ENCODE data around the gene ACTL9.

DNA sequence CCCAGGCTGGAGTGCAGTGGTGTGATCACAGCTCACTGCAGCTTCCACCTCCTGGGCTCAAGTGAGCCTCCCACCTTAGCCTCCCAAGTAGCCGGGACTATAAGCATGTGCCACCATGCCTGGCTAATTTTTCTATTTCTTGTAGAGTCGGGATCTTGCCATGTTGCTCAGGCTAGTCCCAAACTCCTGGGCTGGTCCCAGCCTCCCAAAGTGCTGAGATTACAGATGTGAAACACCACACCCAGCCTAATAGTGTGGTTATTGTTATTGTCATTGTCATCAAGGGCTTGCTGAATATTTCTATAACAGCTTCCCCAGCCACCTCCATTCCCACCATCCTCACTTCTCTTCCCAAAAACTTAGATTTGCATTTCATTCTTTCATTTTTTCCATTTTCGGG lies 25.7 kb upstream of the ACTL9 start:
- no peak for TF ChIP-seq CTCF (IDR thresholded peaks at IDR 0.05)
- TF ChIP-seq POLR2A (IDR thresholded peaks at IDR 0.05; ENCODE audit: low read depth): no peak
- TF ChIP-seq POLR2AphosphoS5 (IDR thresholded peaks at IDR 0.05): no peak
- no peak for TF ChIP-seq EP300 (IDR thresholded peaks at IDR 0.05)
